Epithelial cell of proximal tubule (primary cell): Measurements from ENCODE around the gene LRRC17. TPM values are rescaled to one million over a fixed set of nuclear protein-coding genes. Genes with fewer than 3 reads are reported as not detected.
A peak's percentile ranks its signal among the peaks of the same experiment; 100 is the strongest.

ENCODE experiments used
- DNase-seq: peaks from one replicate; pipeline ENCODE4 v3.0.0-alpha.2; 2011; ENCODE audit warnings: low read depth
- H3K4me3 ChIP-seq: 2 replicates; pipeline ENCODE4 v1.5.1; 2011; ENCODE audit warnings: low read depth, mild to moderate bottlenecking, low read length
- CTCF ChIP-seq: conservative IDR thresholded peaks from 2 replicates; pipeline ENCODE4 v1.5.1; 2012; ENCODE audit warnings: low read depth, mild to moderate bottlenecking, low read length
- total RNA-seq: library from RNA; depleted of rRNA; stranded (reverse); fragments of >200 nt; gene quantifications from 2 replicates; pipeline ENCODE4 v1.2.3, GENCODE V29; 2015

Gene LRRC17
- total RNA-seq, 1 donor from 2014 or later = 7.8 TPM

DNA sequence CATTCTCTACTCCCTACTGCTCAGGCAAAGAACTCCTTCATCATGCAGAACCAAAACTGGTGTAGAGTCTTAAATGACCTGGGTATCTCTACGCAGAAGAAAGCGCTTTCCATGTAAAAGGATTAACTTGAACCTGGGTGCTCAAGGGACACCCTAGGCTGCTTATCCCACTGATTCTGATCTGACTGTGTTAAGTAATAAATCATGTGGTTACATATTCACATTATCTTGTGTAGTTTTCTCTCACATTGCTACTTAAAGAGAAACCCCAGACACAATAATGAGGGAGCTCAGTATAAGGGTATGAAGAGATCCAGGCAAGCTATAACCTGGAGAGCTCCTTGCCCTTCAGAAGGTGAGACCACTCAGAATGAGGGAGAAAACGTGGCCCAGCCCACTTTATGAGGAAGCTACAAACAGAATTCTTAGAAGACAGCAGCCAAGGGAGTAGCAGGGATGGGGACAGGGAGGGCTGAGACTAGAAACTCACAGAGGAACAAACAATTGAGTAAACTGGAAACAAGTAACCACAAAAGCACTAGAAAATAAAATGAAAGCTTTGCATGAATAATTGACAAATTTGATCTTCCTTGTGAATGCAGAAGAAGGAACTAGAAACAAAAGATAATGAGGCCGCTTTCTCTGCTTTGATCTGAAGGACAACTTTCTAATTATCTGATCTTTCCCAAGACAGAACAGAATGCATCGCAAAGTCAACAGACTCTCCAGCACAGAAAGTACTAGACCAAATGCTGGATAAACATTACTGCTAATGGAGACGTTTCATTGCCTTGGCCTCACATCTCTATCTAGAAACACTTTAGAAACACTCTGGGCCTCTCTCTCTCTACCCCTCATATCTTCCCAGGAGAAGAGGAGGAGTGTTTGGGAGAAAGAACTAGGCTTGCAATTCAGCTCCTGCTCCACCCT lies 76.1 kb downstream of the LRRC17 start:
- no peak for TF ChIP-seq CTCF
- H3K4me3 ChIP-seq = no peak overlapping the region
- no peak for DNase-seq

DNA sequence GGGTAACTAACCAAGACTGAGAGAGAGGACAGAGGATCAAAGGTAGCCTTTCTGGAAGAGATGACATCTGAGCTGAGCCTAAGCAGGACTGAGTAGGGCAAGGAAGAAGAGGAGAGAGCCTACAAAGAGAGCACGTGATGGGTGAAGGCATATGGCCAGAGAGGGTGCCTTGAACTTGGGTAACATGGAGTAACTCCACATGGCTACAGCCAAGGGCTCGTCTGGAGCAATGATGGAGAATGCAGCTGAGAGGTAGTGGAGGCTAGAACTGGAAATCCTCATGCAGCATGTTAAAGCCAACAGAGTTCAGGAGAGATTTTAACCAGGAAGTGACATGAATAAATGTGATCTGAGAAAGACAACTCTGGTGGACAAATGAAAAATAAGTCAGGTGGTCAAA lies 77.8 kb downstream of the LRRC17 start:
- no peak for TF ChIP-seq CTCF
- no peak for DNase-seq
- H3K4me3 ChIP-seq = no peak overlapping the region

DNA sequence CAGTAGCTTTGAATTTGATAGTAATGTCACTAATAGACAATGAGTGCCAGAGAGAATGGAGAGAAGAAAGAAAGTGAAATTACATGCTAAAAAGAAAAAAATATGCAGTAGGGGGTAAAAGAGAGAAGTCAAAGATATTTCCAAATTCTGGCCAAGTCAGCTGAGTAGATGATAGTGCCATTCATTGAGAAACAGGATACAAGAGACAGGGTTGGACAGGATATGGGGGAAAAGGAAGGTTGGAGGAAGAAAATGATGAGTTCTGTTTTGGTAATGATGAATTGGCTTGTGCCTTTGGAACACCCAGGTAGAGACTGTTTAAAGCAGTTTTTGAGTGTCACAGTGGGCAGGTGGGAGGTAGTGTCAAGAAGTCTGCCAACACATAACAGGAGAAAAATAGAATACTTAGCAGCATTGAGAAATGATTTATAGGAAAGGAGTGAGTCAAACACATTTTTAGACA lies 78.3 kb downstream of the LRRC17 start:
- H3K4me3 ChIP-seq = no peak overlapping the region
- DNase-seq = no peak
- TF ChIP-seq CTCF = no peak

DNA sequence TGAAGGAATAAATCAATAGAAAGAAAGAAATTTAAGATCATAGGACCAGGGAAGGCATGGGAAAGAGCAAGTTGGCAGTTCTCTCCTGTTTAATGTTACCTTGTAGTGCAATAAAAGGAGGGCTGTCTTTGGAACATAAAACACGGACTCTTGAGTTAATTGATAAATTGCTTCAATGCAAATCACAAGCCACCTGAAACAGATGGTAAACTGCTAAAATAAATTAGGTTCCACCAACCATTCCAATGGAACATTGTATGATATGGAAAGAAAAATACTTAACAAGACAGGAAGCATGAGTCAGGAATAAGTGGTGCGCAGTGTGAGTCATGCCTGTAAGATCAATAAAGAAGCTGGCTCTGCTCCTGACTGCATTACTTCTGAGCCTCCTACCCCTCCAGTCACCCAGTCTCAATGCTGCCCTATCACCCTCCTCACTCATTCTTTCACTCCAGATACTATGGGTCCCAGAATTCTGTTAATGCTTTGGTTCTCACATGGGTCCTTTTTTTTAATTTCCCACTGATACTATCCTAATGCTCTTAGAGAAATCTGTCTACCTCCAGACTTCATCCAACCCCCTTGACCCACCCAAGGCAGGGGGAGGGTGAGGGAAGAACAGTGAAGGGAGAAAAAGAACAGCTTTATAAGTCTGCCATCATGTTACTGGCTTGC lies 78.9 kb downstream of the LRRC17 start:
- H3K4me3 ChIP-seq = no peak overlapping the region
- no peak for TF ChIP-seq CTCF
- peak; percentile 89 for DNase-seq

GRCh38 chr7:102992509-102992937 lies 79.7 kb downstream of the LRRC17 start:
- TF ChIP-seq CTCF = no peak
- no peak for DNase-seq

DNA sequence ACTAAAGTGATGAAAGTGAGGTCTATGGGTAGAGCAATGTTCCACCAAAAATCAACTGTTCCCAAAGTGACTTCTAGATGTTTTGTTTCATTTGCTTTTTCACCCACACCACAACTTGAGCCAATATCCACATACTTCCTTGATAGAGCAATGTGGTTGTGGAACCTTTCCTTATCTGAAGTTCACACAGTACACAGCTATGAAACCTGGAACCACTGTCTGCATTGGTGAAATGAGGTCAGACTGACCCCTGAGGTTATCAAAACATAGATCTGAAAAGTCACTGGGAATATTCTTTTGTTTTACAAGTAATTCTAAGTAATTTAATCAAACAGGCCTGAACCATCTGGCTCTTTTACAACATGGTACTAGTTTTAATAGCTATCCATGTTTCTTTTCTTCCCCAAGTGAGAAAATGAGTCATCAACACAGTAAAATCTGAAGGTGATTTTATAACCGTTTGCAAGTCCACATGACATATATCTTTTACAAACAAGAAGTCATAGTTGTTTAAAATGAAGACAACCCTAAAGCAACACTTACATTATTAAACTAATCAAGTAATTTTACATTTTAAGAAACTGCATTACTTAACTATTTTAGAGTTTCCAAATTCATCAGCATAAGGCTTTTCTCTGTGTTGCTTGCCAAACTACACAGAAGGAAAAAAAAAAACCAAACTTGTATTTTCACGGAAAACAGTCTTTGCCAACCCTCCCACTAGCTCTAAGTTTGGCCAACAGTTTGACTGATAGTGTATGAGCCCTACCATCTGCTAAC lies 80.3 kb downstream of the LRRC17 start:
- no peak overlapping the region for H3K4me3 ChIP-seq
- DNase-seq = no peak
- no peak for TF ChIP-seq CTCF

More at GRCh38 chr7:102992509-102992937, 79.7 kb downstream of the LRRC17 start:
- H3K4me3 ChIP-seq = no peak overlapping the region
